ENCODE results near the gene RASGRP3. TPM values are rescaled to one million over a fixed set of nuclear protein-coding genes. Genes with fewer than 3 reads are reported as not detected.

Gene RASGRP3
- polyA plus RNA-seq, 1 of the 3 experiments (the other 2 are of a cell fraction): 72.5 TPM

- no peaks in the 10 kb centered on the region for H3K79me2 ChIP-seq (ENCODE audit: insufficient read depth)
- TF ChIP-seq CTCF (IDR thresholded peaks at IDR 0.05): no peak
- TF ChIP-seq RXRA (IDR thresholded peaks at IDR 0.05; ENCODE audit: borderline replicate concordance, low read depth): no peak
- no peak for TF ChIP-seq GATA2 (CRISPR knock-in tag; IDR thresholded peaks at IDR 0.05)
- no peak for TF ChIP-seq TAF1 (IDR thresholded peaks at IDR 0.05; ENCODE audit: borderline replicate concordance, low read depth, low read length)
- no peak for TF ChIP-seq YY1 (IDR thresholded peaks at IDR 0.05; ENCODE audit: low read depth)
- no peak overlapping the region for H3K9ac ChIP-seq
- H4K20me1 ChIP-seq (ENCODE audit: insufficient read depth): no peaks in the 10 kb centered on the region
- no peaks in the 10 kb centered on the region for H3K9me2 ChIP-seq
- H3F3A ChIP-seq (replicated peaks; ENCODE audit: insufficient read depth): peaks cover 5% of the 10 kb centered on the region
- H3K4me3 ChIP-seq (ENCODE audit: low read depth in 2 of 2, low read length in 1 of 2): no peak overlapping the region
- ChIA-PET CTCF (interaction anchor here (1.0 to 1.9 kb wide), 2 partner anchors 17 kb away, joined by 4 to 8 read pairs; partner anchors contain the start of gene RASGRP3), POLR2A (no interaction called here)
- H3K9me3 ChIP-seq: peaks cover 2% of the 10 kb centered on the region; the same call in 1 of the 2 replicates
- no peaks in the 10 kb centered on the region for H3K27me3 ChIP-seq (ENCODE audit: insufficient read depth)
- no peak overlapping the region for H2AFZ ChIP-seq (ENCODE audit: low read depth)
- no peak overlapping the region for H3K4me2 ChIP-seq
- no peak overlapping the region for H3K27ac ChIP-seq (ENCODE audit: low read depth in 2 of 2, low read length in 1 of 2)
- no peak for DNase-seq
- WGBS (ENCODE audit: low lambda C conversion rate): 48% methylated on average over 6 of the region's 6 CpGs
- H3K4me1 ChIP-seq (ENCODE audit: control insufficient read depth in 1 of 2, insufficient read depth in 2 of 2, low read depth in 1 of 2, low read length in 1 of 2): peaks cover 0 to 11% of the 10 kb centered on the region in 2 experiments; a peak in 1 of 4 replicates
- H3K36me3 ChIP-seq (replicated peaks in 1 of 2; ENCODE audit: control insufficient read depth in 1 of 2, insufficient read depth in 2 of 2, low read length in 1 of 2): no peaks in the 10 kb centered on the region
These were observed 16.1 kb downstream of the RASGRP3 start for GRCh38 chr2:33492399-33493134.

GRCh38 chr2:33494155-33494779 is 17.8 kb downstream of the RASGRP3 start:
- peaks cover 7% of the 10 kb centered on the region for H3F3A ChIP-seq (replicated peaks; ENCODE audit: insufficient read depth)
- peak overlapping the region in 1 of 2 experiments; percentile 10; a peak in 1 of 4 replicates for H3K27ac ChIP-seq (ENCODE audit: low read depth in 2 of 2, low read length in 1 of 2)
- no peak for TF ChIP-seq USF1 (IDR thresholded peaks at IDR 0.05; ENCODE audit: borderline replicate concordance, low read depth)
- TF ChIP-seq TCF12 (IDR thresholded peaks at IDR 0.05): 0 out of 2 replicates have a peak, but pooled peaks have one; percentile 4
- TF ChIP-seq FOXJ3 (CRISPR knock-in tag; IDR thresholded peaks at IDR 0.05): no peak
- no peak for TF ChIP-seq GABPA (IDR thresholded peaks at IDR 0.05; ENCODE audit: low read depth)
- peak; percentile 23; the same call in 1 of the 2 replicates for TF ChIP-seq FOSL2 (IDR thresholded peaks at IDR 0.05; ENCODE audit: borderline replicate concordance, low read depth)
- TF ChIP-seq SIN3A (IDR thresholded peaks at IDR 0.05; ENCODE audit: borderline replicate concordance, low read depth, low read length): no peak
- no peak for TF ChIP-seq NRF1 (IDR thresholded peaks at IDR 0.05; ENCODE audit: low read depth, low read length)
- TF ChIP-seq TAF1 (IDR thresholded peaks at IDR 0.05; ENCODE audit: borderline replicate concordance, low read depth, low read length): no peak
- H3K36me3 ChIP-seq (replicated peaks in 1 of 2; ENCODE audit: control insufficient read depth in 1 of 2, insufficient read depth in 2 of 2, low read length in 1 of 2): no peaks in the 10 kb centered on the region
- no peaks in the 10 kb centered on the region for H3K27me3 ChIP-seq (ENCODE audit: insufficient read depth)
- POLR2A ChIA-PET: no interaction called here
- no peak for DNase-seq
- no peaks in the 10 kb centered on the region for H3K9me2 ChIP-seq
- no peak overlapping the region for H3K4me3 ChIP-seq (ENCODE audit: low read depth in 2 of 2, low read length in 1 of 2)
- WGBS (ENCODE audit: low lambda C conversion rate): 33% methylated on average over 10 of the region's 10 CpGs
- no peak overlapping the region for H2AFZ ChIP-seq (ENCODE audit: low read depth)
- H3K9me3 ChIP-seq: no peaks in the 10 kb centered on the region
- H3K79me2 ChIP-seq (ENCODE audit: insufficient read depth): no peaks in the 10 kb centered on the region
- no peaks in the 10 kb centered on the region for H4K20me1 ChIP-seq (ENCODE audit: insufficient read depth)
- H3K9ac ChIP-seq: no peak overlapping the region
- H3K4me1 ChIP-seq (ENCODE audit: control insufficient read depth in 1 of 2, insufficient read depth in 2 of 2, low read depth in 1 of 2, low read length in 1 of 2): peaks cover 0 to 21% of the 10 kb centered on the region in 2 experiments; a peak in 1 of 4 replicates
- H3K4me2 ChIP-seq: no peak overlapping the region
- CTCF ChIA-PET: interaction anchor here (1.9 kb wide), 1 partner anchor 18 kb away, joined by 8 read pairs; the partner anchor contains the start of gene RASGRP3

All from SK-N-SH (cell line).